Dendritic cell treated with granulocyte-macrophage colony-stimulating factor and Interleukin-4, amounts not matched to agents 40 ng/mL and 50 ng/mL, for 4 days (primary cell): Measurements from ENCODE around the gene ALOXE3.

Experiments used
- H3K27ac Mint-ChIP-seq: one replicate; pipeline ENCODE4 v1.8.0; 2022; ENCODE audit warnings: mild to moderate bottlenecking, mixed read lengths
- H3K27me3 Mint-ChIP-seq: one replicate; pipeline ENCODE4 v1.8.0; 2022; ENCODE audit warnings: mild to moderate bottlenecking, mixed read lengths
- H3K36me3 Mint-ChIP-seq: one replicate; pipeline ENCODE4 v1.8.0; 2022; ENCODE audit warnings: low read depth, mixed read lengths
- H3K4me1 Mint-ChIP-seq: one replicate; pipeline ENCODE4 v1.8.0; 2022; ENCODE audit warnings: low read depth, mixed read lengths
- H3K4me3 Mint-ChIP-seq: one replicate; pipeline ENCODE4 v1.8.0; 2022; ENCODE audit warnings: mild to moderate bottlenecking, moderate library complexity, mixed read lengths
- H3K9me3 Mint-ChIP-seq: one replicate; pipeline ENCODE4 v1.8.0; 2022; ENCODE audit warnings: mixed read lengths
- intact Hi-C: fragments of 100-400 bp; cut with micrococcal nuclease; formaldehyde crosslinking; loops from one replicate; pipeline ENCODE4 v1.15.0; 2022

The ALOXE3 gene

DNA sequence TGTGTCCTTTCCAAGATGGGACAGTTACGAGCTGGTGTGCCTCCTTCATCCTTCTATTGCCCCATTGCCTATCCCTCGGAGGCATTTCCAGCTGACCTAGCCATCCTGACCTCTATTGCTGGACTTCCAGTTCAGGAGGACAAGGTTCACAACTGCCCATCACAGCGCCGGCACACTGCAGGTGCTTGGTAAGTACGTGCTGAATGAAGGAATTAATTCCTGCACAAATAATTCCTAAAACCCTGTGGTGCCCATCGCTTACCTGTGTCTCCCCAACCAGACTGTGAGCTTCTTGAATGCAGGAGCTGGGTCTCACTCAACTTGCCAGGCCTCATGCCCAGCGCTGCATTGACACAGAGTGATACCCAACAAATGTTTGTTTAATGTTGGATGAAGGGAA, 66.5 kb downstream of the ALOXE3 start:
- Mint-ChIP-seq H3K36me3 (no peaks in the 10 kb centered on the region), H3K4me1 (peaks cover 24% of the 10 kb centered on the region), H3K27ac (no peak overlapping the region), H3K4me3 (no peak overlapping the region), H3K27me3 (no peaks in the 10 kb centered on the region), H3K9me3 (no peaks in the 10 kb centered on the region)
- intact Hi-C loops = no loop called here

DNA sequence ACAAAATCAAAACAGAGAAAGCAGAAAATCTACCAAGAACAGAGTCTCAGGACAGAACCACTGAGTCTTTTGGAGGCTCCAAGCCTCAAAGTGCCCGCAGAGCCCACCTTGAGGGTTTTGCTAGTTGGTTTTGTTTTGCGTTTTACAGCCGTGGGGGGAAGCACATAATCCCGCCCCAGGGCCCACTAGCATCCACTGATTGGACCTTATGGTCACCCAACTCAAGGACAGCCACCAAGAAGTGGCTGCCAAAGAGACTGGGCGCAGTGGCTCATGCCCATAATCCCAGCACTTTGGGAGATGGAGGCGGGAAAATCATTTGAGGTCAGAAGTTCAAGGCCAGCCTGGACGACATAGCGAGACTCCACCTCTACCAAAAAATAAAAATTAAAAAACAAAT, 69.6 kb downstream of the ALOXE3 start:
- peaks cover 7% of the 10 kb centered on the region for H3K4me1 Mint-ChIP-seq
- H3K36me3 Mint-ChIP-seq = no peaks in the 10 kb centered on the region
- H3K4me3 Mint-ChIP-seq = no peak overlapping the region
- H3K9me3 Mint-ChIP-seq = no peaks in the 10 kb centered on the region
- H3K27me3 Mint-ChIP-seq = peaks cover 7% of the 10 kb centered on the region
- no peak overlapping the region for H3K27ac Mint-ChIP-seq
- intact Hi-C loops = no loop called here

DNA sequence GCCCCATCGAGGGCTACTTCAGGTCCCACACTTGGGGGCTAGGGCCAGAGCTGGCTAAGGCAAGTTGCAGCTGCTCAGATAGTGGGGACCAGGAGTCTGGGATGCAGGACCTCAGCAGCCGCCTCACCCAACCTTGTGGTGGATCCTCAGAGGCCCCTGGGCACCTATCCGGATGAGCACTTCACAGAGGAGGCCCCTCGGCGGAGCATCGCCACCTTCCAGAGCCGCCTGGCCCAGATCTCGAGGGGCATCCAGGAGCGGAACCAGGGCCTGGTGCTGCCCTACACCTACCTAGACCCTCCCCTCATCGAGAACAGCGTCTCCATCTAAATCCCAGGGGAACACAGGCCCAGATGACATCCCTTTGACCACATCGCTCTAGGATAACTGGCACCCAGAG, 70.1 kb downstream of the ALOXE3 start:
- Mint-ChIP-seq H3K4me1 (peaks cover 12% of the 10 kb centered on the region), H3K9me3 (no peaks in the 10 kb centered on the region), H3K27me3 (peaks cover 7% of the 10 kb centered on the region), H3K4me3 (no peak overlapping the region), H3K36me3 (no peaks in the 10 kb centered on the region), H3K27ac (no peak overlapping the region)
- intact Hi-C loops = no loop called here

DNA sequence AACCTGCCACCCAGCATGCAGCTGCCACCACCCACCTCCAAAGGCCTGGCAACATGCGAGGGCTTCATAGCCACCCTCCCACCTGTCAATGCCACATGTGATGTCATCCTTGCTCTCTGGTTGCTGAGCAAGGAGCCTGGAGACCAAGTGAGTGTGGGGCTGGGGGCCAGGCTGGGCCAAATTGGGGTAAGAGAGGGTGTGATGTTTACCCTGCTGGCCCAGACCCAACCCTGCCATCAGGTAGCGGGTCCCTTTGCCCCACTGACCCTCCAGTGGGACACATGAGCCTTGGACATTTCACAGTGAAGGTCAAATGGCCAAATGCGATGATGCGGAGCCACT, 70.6 kb downstream of the ALOXE3 start:
- intact Hi-C loops = no loop called here
- peaks cover 7% of the 10 kb centered on the region for H3K27me3 Mint-ChIP-seq
- no peak overlapping the region for H3K4me3 Mint-ChIP-seq
- H3K27ac Mint-ChIP-seq = no peak overlapping the region
- H3K36me3 Mint-ChIP-seq = no peaks in the 10 kb centered on the region
- H3K4me1 Mint-ChIP-seq = peaks cover 17% of the 10 kb centered on the region
- H3K9me3 Mint-ChIP-seq = no peaks in the 10 kb centered on the region

DNA sequence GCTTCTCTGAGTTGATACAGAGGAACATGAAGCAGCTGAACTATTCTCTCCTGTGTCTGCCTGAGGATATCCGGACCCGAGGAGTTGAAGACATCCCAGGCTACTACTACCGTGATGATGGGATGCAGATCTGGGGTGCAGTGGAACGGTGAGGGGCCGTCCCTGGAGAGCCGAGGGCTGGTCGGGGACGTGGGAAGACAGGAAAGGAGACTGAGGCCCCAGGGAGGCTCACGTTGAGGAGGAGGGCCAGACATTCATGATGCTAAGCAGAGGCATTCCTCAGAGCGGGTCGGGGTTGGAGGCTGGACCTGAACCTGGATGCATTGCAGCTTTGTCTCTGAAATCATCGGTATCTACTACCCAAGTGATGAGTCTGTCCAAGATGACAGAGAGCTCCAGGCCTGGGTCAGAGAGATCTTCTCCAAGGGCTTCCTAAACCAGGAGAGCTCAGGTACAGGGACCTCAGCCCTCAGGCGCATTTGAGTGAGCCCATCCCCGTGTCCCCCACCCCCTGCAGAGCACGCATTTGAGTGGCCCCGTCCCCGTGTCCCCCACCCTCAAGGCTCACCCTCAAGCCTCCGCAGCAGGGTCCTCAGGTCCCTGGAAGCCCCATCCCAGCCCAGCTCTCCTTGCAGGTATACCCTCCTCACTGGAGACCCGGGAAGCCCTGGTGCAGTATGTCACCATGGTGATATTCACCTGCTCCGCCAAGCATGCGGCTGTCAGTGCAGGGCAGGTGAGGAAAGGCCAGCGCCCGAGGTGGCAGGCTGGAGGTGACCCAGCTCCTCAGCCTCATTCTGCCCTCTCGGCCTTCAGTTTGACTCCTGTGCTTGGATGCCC, 71.2 kb downstream of the ALOXE3 start:
- H3K4me1 Mint-ChIP-seq = peaks cover 23% of the 10 kb centered on the region
- H3K4me3 Mint-ChIP-seq = no peak overlapping the region
- H3K27ac Mint-ChIP-seq = no peak overlapping the region

DNA sequence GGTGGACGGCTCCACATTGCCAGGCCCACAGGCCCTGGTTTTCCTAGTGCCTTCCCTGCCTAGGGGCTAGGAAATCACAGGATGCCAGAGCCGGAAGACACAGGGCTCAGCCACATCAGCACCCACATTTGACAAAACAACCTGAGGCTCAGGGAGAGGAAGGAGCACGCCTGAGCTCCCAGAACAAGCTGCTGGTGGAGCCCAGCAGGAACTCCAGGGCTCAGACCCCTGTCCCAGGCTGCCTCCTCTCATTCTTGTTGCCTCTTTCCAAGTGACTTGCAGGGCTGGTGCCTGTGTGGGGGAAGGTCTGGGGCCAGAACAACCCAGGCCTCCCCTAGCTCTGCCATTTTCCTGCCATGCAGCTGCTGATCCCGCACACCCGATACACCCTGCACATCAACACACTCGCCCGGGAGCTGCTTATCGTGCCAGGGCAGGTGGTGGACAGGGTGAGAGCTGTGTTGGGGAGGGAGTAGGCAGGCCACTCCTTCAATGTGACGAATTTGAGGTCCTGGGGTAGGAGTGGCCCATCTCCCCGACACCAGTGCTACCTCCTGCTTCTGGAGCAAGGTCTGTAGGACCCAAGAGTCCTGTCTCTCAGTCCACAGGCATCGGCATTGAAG, 71.9 kb downstream of the ALOXE3 start:
- Mint-ChIP-seq H3K9me3 (no peaks in the 10 kb centered on the region), H3K27ac (no peak overlapping the region)
- intact Hi-C loops = no loop called here

More for the DNA sequence above, 71.2 kb downstream of the ALOXE3 start:
- intact Hi-C loops = no loop called here
- Mint-ChIP-seq H3K27me3 (peaks cover 7% of the 10 kb centered on the region), H3K9me3 (no peaks in the 10 kb centered on the region), H3K36me3 (no peaks in the 10 kb centered on the region)

More for the DNA sequence above, 71.9 kb downstream of the ALOXE3 start:
- Mint-ChIP-seq H3K4me3 (no peak overlapping the region), H3K27me3 (peaks cover 7% of the 10 kb centered on the region), H3K4me1 (peaks cover 30% of the 10 kb centered on the region), H3K36me3 (no peaks in the 10 kb centered on the region)
